RCC 7860 (cell line): Measurements from ENCODE around the gene FBRSL1.
"Not testable (repeated sequence)": the region's sequence is repeated elsewhere in the genome, so short reads cannot be mapped to it uniquely, and the experiment has no call there.

ENCODE experiments used
- DNase-seq: peaks from one replicate; pipeline ENCODE4 v3.0.0-alpha.2; 2015; ENCODE audit warnings: low spot score
- FAIRE-seq: peaks from 2 replicates; lab custom pipeline; 2012; peaks lifted over from hg19 to GRCh38; lab: Jason Lieb, UNC

The FBRSL1 gene

GRCh38 chr12:132469423-132469822 is 20.5 kb upstream of the FBRSL1 start:
- FAIRE-seq (no peak), DNase-seq (no peak)

- no peak for FAIRE-seq
- DNase-seq, result no peak
Measured at GRCh38 chr12:132470397-132470796, 19.6 kb upstream of the FBRSL1 start.

- no peak for FAIRE-seq
- DNase-seq, result no peak
Measured at GRCh38 chr12:132471011-132471857, 18.7 kb upstream of the FBRSL1 start.

GRCh38 chr12:132471858-132472255 is 18.1 kb upstream of the FBRSL1 start:
- no peak for DNase-seq
- no peak for FAIRE-seq

GRCh38 chr12:132472386-132472785 is 17.6 kb upstream of the FBRSL1 start:
- no peak for FAIRE-seq
- no peak for DNase-seq

GRCh38 chr12:132474237-132474741 is 15.7 kb upstream of the FBRSL1 start:
- FAIRE-seq (no peak), DNase-seq (no peak)

- FAIRE-seq, result not testable (repeated sequence)
Measured at GRCh38 chr12:132474799-132475303, 15.1 kb upstream of the FBRSL1 start.

GRCh38 chr12:132475304-132476037 is 14.5 kb upstream of the FBRSL1 start:
- FAIRE-seq (no peak), DNase-seq (no peak)

More at GRCh38 chr12:132474799-132475303, 15.1 kb upstream of the FBRSL1 start:
- DNase-seq, result not testable (repeated sequence)

GRCh38 chr12:132476038-132476414 is 13.9 kb upstream of the FBRSL1 start:
- FAIRE-seq (no peak), DNase-seq (no peak)

- DNase-seq (no peak), FAIRE-seq (no peak)
Measured at GRCh38 chr12:132476421-132476820, 13.5 kb upstream of the FBRSL1 start.

- DNase-seq (no peak), FAIRE-seq (no peak)
Measured at GRCh38 chr12:132477017-132477702, 12.8 kb upstream of the FBRSL1 start.

- FAIRE-seq, result no peak
- no peak for DNase-seq
Measured at GRCh38 chr12:132477703-132478432, 12.1 kb upstream of the FBRSL1 start.

- DNase-seq (no peak), FAIRE-seq (no peak)
Measured at GRCh38 chr12:132478433-132478803, 11.5 kb upstream of the FBRSL1 start.

GRCh38 chr12:132478845-132479244 is 11.1 kb upstream of the FBRSL1 start:
- no peak for FAIRE-seq

GRCh38 chr12:132479291-132479690 is 10.7 kb upstream of the FBRSL1 start:
- no peak for FAIRE-seq
- DNase-seq, result no peak

More at GRCh38 chr12:132478845-132479244, 11.1 kb upstream of the FBRSL1 start:
- DNase-seq, result no peak

GRCh38 chr12:132479938-132480622 is 9.9 kb upstream of the FBRSL1 start:
- no peak for FAIRE-seq

GRCh38 chr12:132480623-132481132 is 9.3 kb upstream of the FBRSL1 start:
- DNase-seq, result no peak
- FAIRE-seq, result no peak

More at GRCh38 chr12:132479938-132480622, 9.9 kb upstream of the FBRSL1 start:
- no peak for DNase-seq

GRCh38 chr12:132481345-132481744 is 8.6 kb upstream of the FBRSL1 start:
- FAIRE-seq, result no peak
- no peak for DNase-seq
